ENCODE results near the gene PIK3R3. TPM values are rescaled to one million over a fixed set of nuclear protein-coding genes. Genes with fewer than 3 reads are reported as not detected.
A peak's percentile ranks its signal among the peaks of the same experiment; 100 is the strongest.

PIK3R3 gene
- total RNA-seq, 4 donors from 2014 or later = 3.0 to 7.6 (median 6.2) TPM

- DNase-seq = peak; percentile 22
- Histone ChIP-seq H3K27me3 (no peaks in the 10 kb centered on the region), H3K4me1 (peaks cover 0 to 42% (median 9%) of the 10 kb centered on the region in 3 donors), H3K36me3 (peaks cover 0 to 28% (median 0%) of the 10 kb centered on the region in 3 donors), H3K9me3 (no peaks in the 10 kb centered on the region), H3K4me3 (no peak overlapping the region), H3K27ac (peak overlapping the region in 2 of 4 donors; percentile 12 to 60)
- intact Hi-C loops (cut with DNase I) = loop anchor here (2.0 kb wide), 2 partner anchors 142 to 184 kb away; no protein-coding TSS in a partner anchor
- no peak for TF ChIP-seq POLR2A (IDR thresholded peaks at IDR 0.05)
- TF ChIP-seq, protein P1, sequence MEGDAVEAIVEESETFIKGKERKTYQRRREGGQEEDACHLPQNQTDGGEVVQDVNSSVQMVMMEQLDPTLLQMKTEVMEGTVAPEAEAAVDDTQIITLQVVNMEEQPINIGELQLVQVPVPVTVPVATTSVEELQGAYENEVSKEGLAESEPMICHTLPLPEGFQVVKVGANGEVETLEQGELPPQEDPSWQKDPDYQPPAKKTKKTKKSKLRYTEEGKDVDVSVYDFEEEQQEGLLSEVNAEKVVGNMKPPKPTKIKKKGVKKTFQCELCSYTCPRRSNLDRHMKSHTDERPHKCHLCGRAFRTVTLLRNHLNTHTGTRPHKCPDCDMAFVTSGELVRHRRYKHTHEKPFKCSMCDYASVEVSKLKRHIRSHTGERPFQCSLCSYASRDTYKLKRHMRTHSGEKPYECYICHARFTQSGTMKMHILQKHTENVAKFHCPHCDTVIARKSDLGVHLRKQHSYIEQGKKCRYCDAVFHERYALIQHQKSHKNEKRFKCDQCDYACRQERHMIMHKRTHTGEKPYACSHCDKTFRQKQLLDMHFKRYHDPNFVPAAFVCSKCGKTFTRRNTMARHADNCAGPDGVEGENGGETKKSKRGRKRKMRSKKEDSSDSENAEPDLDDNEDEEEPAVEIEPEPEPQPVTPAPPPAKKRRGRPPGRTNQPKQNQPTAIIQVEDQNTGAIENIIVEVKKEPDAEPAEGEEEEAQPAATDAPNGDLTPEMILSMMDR (IDR thresholded peaks at IDR 0.05) = peak; percentile 88 to 100 (median 97)
- 26 to 39% methylated on average over 8 to 11 of the region's 11 CpGs for WGBS, 2 donors
These were observed 95.3 kb downstream of the PIK3R3 start for GRCh38 chr1:46036894-46037839.

- H3K36me3 ChIP-seq = peaks cover 0 to 51% (median 12%) of the 10 kb centered on the region in 3 donors
- no peak for DNase-seq
These were observed 97.6 kb downstream of the PIK3R3 start for GRCh38 chr1:46034601-46035516.

GRCh38 chr1:46030876-46031660 is 101.4 kb downstream of the PIK3R3 start:
- peaks cover 0 to 75% (median 12%) of the 10 kb centered on the region in 3 donors for H3K36me3 ChIP-seq
- no peak overlapping the region for H3K4me3 ChIP-seq
- no peaks in the 10 kb centered on the region for H3K4me1 ChIP-seq
- WGBS, 2 donors = 81 to 90% methylated on average over 3 to 11 of the region's 26 CpGs
- no peak overlapping the region for H3K27ac ChIP-seq
- H3K27me3 ChIP-seq = no peaks in the 10 kb centered on the region
- no peaks in the 10 kb centered on the region for H3K9me3 ChIP-seq
- intact Hi-C loops (cut with DNase I) = no loop called here
- TF ChIP-seq, protein P1 (IDR thresholded peaks at IDR 0.05) = no peak
- DNase-seq = no peak

More at GRCh38 chr1:46034601-46035516, 97.6 kb downstream of the PIK3R3 start:
- Histone ChIP-seq H3K9me3 (no peaks in the 10 kb centered on the region), H3K27me3 (no peaks in the 10 kb centered on the region), H3K4me1 (peaks cover 0 to 22% (median 6%) of the 10 kb centered on the region in 3 donors), H3K27ac (no peak overlapping the region), H3K4me3 (no peak overlapping the region)
- intact Hi-C loops (cut with DNase I) = no loop called here
- TF ChIP-seq, protein P1 (IDR thresholded peaks at IDR 0.05) = no peak
- TF ChIP-seq POLR2A (IDR thresholded peaks at IDR 0.05) = no peak
- 84 to 94% methylated on average over 4 to 5 of the region's 27 CpGs for WGBS, 2 donors

GRCh38 chr1:46030074-46030870 is 102.2 kb downstream of the PIK3R3 start:
- Histone ChIP-seq H3K9me3 (no peaks in the 10 kb centered on the region), H3K27me3 (no peaks in the 10 kb centered on the region), H3K27ac (no peak overlapping the region), H3K4me3 (no peak overlapping the region), H3K4me1 (no peaks in the 10 kb centered on the region), H3K36me3 (peaks cover 0 to 80% (median 12%) of the 10 kb centered on the region in 3 donors)
- intact Hi-C loops (cut with DNase I) = no loop called here
- no peak for TF ChIP-seq POLR2A (IDR thresholded peaks at IDR 0.05)
- TF ChIP-seq, protein P1 (IDR thresholded peaks at IDR 0.05) = no peak
- no peak for DNase-seq
- WGBS, 2 donors = 96 to 98% methylated on average over 6 to 7 of the region's 18 CpGs
